Erythroblast (primary cell): Measurements from ENCODE around the gene ZNF763.

ENCODE experiments used
- GATA1 ChIP-seq: IDR thresholded peaks from 2 replicates; pipeline ENCODE4 v1.6.1; 2011; ENCODE audit warnings: low read depth, mild to moderate bottlenecking, control low read depth, low read length, moderate library complexity
- POLR2A ChIP-seq: IDR thresholded peaks from 2 replicates; pipeline ENCODE4 v1.6.1; 2011; ENCODE audit warnings: mild to moderate bottlenecking, low read length

GRCh38 chr19:11986754-11987153 is 21.9 kb downstream of the ZNF763 start:
- TF ChIP-seq POLR2A = no peak
- no peak for TF ChIP-seq GATA1
